Activated CD4-positive, alpha-beta T cell treated with anti-CD3 and anti-CD28 coated beads for 36 hours (primary cell): ENCODE results near the gene TNS1. TPM values are rescaled to one million over a fixed set of nuclear protein-coding genes. Genes with fewer than 3 reads are reported as not detected.
"Not testable (repeated sequence)": the region's sequence is repeated elsewhere in the genome, so short reads cannot be mapped to it uniquely, and the experiment has no call there.

Experiments used
- ATAC-seq: fragments of 200-7000 bp; cut with Tn5 transposase; one replicate; pipeline ENCODE4 v1.10.0; 2021; ENCODE audit warnings: mild to moderate bottlenecking, moderate library complexity
- CTCF ChIA-PET: fragments of 350-600 bp; sonication (Branson Sonifier 250); formaldehyde crosslinking; loops from one replicate; lab custom pipeline; 2021; ENCODE audit warnings: antibody characterized with exemption; lab: Charles Lee
- POLR2A ChIA-PET: fragments of 350-600 bp; sonication (Branson Sonifier 250); formaldehyde crosslinking; loops from one replicate; lab custom pipeline; 2021; ENCODE audit warnings: antibody characterized with exemption, inconsistent platforms; lab: Charles Lee
- DNase-seq: peaks from one replicate; pipeline ENCODE4 v3.0.0-alpha.2; 2020
- H3K27ac Mint-ChIP-seq: one replicate; pipeline ENCODE4 v1.8.0; 2021; ENCODE audit warnings: mixed read lengths
- H3K27me3 Mint-ChIP-seq: one replicate; pipeline ENCODE4 v1.8.0; 2021; ENCODE audit warnings: mixed read lengths
- H3K36me3 Mint-ChIP-seq: one replicate; pipeline ENCODE4 v1.8.0; 2021; ENCODE audit warnings: low read depth, mixed read lengths
- H3K4me1 Mint-ChIP-seq: one replicate; pipeline ENCODE4 v1.8.0; 2021; ENCODE audit warnings: mixed read lengths
- H3K4me3 Mint-ChIP-seq: one replicate; pipeline ENCODE4 v1.8.0; 2021; ENCODE audit warnings: mild to moderate bottlenecking, moderate library complexity, mixed read lengths
- H3K9me3 Mint-ChIP-seq: one replicate; pipeline ENCODE4 v1.8.0; 2021; ENCODE audit warnings: low read depth, mixed read lengths
- intact Hi-C, 2 experiments: fragments of 100-400 bp; cut with DNase I in 1 of 2; cut with micrococcal nuclease in 1 of 2; formaldehyde crosslinking; loops; one replicate each; pipeline versions ENCODE4 v1.14.2 to v1.15.1; 2022 to 2024; cut with DNase I, micrococcal nuclease
- total RNA-seq, 2 experiments: library from RNA; stranded (reverse); gene quantifications; one replicate each; pipeline ENCODE4 v1.2.3, GENCODE V29; 2021

TNS1 gene
- under 1 TPM; 0.64 to 0.88 TPM for total RNA-seq

DNA sequence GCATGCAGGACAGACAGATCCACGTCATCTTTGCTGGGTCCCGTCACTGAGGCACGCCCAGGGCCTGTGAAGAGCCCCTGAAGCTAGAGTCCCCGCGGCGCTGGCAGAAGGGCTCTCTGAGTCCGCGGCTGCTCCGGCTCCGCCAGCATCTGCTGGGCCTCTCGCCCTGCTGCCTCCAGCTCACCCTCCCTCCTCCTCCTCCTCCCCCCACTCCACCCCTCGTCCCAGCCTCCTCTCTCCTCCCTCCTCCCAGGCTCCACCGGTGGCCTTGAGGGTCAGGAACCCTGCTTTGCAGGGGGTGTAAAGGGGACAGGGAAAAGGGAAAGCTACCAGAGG lies at the start of gene TNS1:
TSS of gene TNS1 (minus strand) at position 151 of the 336 bp plus-strand sequence. CDS start at position 28, 123 bp downstream.
- CTCF ChIA-PET, result no interaction called here

DNA sequence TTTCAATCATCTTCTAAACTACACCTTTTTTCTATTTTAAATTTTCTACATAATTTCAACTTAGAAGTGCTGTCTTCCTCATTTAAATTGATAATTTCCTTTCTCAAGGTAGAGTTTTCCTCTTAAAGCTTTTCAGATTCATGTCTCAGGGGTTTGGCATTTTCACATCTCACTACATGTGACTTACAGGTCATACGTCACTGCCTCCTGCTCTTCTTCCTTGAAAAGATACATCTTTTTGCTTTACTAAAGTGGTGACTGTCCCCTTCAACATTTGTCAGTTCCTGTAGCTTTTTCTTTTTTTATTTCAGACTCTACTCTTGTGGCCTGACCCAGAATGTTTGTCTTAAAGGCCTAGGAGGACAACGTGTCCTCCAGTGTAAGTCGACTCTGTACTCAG lies 49.1 kb upstream of the TNS1 start:
- ChIA-PET CTCF (no interaction called here), POLR2A (no interaction called here)
- Mint-ChIP-seq H3K36me3 (peaks cover 2% of the 10 kb centered on the region), H3K4me3 (no peak overlapping the region), H3K4me1 (no peaks in the 10 kb centered on the region), H3K9me3 (peaks cover 2% of the 10 kb centered on the region), H3K27me3 (peaks cover 4% of the 10 kb centered on the region), H3K27ac (no peak overlapping the region)
- intact Hi-C loops, result no loop called here
- DNase-seq (no peak), ATAC-seq (no peak)

More for the DNA sequence above, at the start of gene TNS1:
- no peak for ATAC-seq
- intact Hi-C loops, result no loop called here
- DNase-seq, result no peak
- Mint-ChIP-seq H3K27ac (no peak within 1 kb of the TSS), H3K9me3 (no peaks in the 10 kb centered on the region), H3K27me3 (peaks cover 2% of the 10 kb centered on the region), H3K4me3 (no peak within 1 kb of the TSS), H3K36me3 (no peaks in the 10 kb centered on the region), H3K4me1 (peaks cover 2% of the 10 kb centered on the region)
- POLR2A ChIA-PET, result no interaction called here

DNA sequence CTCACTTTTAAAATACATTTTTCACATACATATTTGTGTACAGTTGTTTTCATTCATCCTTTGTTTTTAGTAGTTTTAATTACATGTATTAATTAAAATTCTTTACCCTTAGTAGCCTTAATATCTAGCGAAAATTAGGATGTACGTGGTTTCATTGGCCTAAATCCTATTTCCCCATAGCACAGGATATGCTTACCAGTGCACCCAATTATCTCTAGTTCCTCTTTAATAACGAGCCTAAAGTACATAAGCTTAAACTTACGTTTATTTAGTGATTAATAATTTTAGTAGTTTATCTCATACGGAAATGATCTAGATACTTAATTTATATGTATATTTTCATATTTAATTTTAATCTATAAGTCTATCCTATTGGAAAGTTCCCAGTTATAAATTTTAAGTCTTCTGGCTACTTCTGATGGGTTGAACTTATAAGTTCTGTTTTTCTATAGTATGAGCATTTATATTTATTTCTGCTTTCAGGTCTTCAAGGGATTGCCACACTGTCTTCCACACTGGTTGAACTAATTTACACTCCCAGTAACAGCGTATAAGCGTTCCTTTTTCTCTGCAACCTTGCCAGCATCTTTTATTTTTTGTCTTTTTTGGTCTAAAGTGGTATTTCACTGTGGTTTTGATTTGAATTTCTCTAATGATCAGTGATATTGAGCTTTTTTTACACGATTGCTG lies 44.9 kb upstream of the TNS1 start:
- ChIA-PET POLR2A (no interaction called here), CTCF (interaction anchor here (1.5 kb wide), 2 partner anchors 21 to 259 kb away, joined by 3 to 5 read pairs; partner anchors contain the start of gene RUFY4)
- ATAC-seq (no peak), DNase-seq (no peak)
- H3K36me3 Mint-ChIP-seq, result peaks cover 2% of the 10 kb centered on the region
- peaks cover 2% of the 10 kb centered on the region for H3K9me3 Mint-ChIP-seq
- intact Hi-C loops, result no loop called here
- no peaks in the 10 kb centered on the region for H3K4me1 Mint-ChIP-seq
- H3K27me3 Mint-ChIP-seq, result peaks cover 6% of the 10 kb centered on the region
- no peak overlapping the region for H3K4me3 Mint-ChIP-seq
- no peak overlapping the region for H3K27ac Mint-ChIP-seq

DNA sequence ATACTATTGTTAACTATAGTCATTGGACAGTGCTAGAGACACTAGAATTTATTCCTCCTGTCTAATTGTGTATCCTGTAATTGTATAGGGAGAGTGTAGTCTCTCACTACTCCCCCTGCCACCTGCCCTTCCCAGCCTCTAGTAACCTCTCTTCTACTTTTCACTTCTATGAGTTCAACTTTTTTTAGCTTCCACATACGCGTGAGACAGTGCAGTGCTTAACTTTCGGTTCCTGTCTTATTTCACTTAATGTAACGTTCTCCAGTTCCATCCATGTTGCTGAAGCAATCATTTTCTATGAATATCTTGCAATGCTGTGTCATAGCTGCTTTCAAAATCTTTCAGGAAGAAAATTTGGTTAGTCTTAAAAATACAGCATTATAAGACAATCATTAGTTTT lies 43.4 kb upstream of the TNS1 start:
- ChIA-PET CTCF (interaction anchor here (0.7 to 3.3 kb wide), 4 partner anchors 22 to 260 kb away, joined by 3 to 10 read pairs (median 4); partner anchors contain the start of gene RUFY4), POLR2A (no interaction called here)
- Mint-ChIP-seq H3K4me1 (peaks cover 4% of the 10 kb centered on the region), H3K27ac (no peak overlapping the region), H3K27me3 (peaks cover 6% of the 10 kb centered on the region), H3K4me3 (no peak overlapping the region), H3K36me3 (peaks cover 4% of the 10 kb centered on the region), H3K9me3 (peaks cover 4% of the 10 kb centered on the region)
- DNase-seq (no peak), ATAC-seq (no peak)
- intact Hi-C loops, result no loop called here

DNA sequence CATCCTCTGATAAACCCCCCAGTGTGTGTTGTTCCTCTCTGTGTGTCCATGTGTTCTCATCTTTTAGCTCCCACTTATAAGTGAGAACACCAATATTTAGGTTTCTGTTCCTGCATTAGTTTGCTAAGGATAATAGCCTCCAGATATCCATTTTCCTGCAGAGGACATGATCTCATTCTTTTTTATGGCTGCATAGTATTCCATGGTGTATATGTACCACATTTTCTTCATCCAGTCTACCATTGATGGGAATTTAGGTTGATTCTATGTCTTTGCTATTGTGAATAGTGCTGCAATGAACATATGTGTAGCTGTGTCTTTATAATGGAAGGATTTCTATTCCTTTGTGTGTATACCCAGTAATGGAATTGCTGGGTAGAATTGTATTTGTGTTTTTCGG lies 41.8 kb upstream of the TNS1 start:
- H3K4me1 Mint-ChIP-seq, POLR2A ChIA-PET, H3K27ac Mint-ChIP-seq, H3K9me3 Mint-ChIP-seq, H3K36me3 Mint-ChIP-seq, ATAC-seq, H3K4me3 Mint-ChIP-seq, intact Hi-C loops, DNase-seq: not testable (repeated sequence)
- CTCF ChIA-PET, result interaction anchor here (1.1 to 3.3 kb wide), 2 partner anchors 20 to 259 kb away, joined by 3 to 10 read pairs; no protein-coding TSS in a partner anchor
- peaks cover 11% of the 10 kb centered on the region for H3K27me3 Mint-ChIP-seq

DNA sequence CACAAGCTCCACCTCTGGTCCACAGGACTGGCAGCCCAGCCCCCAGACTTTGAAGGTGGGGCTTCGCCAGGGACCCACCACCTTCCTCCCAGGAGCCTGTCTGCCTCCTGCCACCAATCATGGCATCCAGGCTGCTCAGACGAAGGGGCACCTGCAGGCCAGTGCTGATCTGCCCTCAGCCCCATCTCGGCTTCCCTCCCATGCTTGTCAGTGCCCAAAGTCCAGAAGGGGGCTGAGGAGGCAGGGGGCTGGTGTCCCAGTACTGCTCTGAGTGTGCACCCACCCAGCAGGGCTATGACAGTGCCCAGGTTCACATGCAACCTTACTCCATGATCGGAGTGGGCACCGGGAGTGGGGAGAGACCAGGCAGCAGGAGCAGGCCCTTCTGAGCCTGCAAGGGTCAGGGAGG lies 40.9 kb upstream of the TNS1 start:
- no peak for ATAC-seq
- no peak for DNase-seq
- H3K4me1 Mint-ChIP-seq, result peaks cover 8% of the 10 kb centered on the region
- intact Hi-C loops, result no loop called here
- CTCF ChIA-PET, result interaction anchor here (0.6 to 3.3 kb wide), 7 partner anchors 9 to 258 kb away, joined by 3 to 10 read pairs (median 3); partner anchors contain the start of gene RUFY4
- H3K36me3 Mint-ChIP-seq, result peaks cover 2% of the 10 kb centered on the region
- H3K27ac Mint-ChIP-seq, result no peak overlapping the region
- H3K9me3 Mint-ChIP-seq, result peaks cover 2% of the 10 kb centered on the region
- H3K4me3 Mint-ChIP-seq, result no peak overlapping the region
- H3K27me3 Mint-ChIP-seq, result peaks cover 15% of the 10 kb centered on the region
- POLR2A ChIA-PET, result no interaction called here

DNA sequence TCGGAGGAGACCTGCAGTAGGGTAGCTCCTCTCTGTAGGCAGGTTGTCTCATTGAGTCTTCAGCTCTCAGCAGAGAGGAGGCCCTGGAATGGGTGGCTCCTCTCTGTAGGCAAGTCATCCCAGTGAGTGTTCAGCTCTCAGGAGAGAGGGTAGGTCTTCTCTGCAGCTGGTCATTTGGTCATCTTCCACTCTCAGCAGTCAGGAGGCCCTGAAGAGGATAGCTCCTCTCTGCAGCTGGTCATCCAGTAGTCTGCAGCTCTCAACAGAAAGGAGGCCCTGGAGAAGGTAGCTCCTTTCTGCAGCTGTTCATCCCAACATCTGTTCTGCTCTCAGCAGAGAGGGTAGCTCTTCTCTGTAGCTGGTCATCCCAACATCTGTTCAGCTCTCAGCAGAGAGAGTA lies 40.3 kb upstream of the TNS1 start:
- Mint-ChIP-seq H3K36me3 (peaks cover 2% of the 10 kb centered on the region), H3K27ac (no peak overlapping the region), H3K27me3 (peaks cover 14% of the 10 kb centered on the region), H3K4me1 (peaks cover 8% of the 10 kb centered on the region), H3K9me3 (peaks cover 2% of the 10 kb centered on the region), H3K4me3 (no peak overlapping the region)
- DNase-seq (no peak), ATAC-seq (no peak)
- POLR2A ChIA-PET, result no interaction called here
- CTCF ChIA-PET, result interaction anchor here (0.6 to 3.3 kb wide), 5 partner anchors 15 to 257 kb away, joined by 3 to 10 read pairs (median 3); partner anchors contain the start of gene RUFY4
- intact Hi-C loops, result no loop called here

DNA sequence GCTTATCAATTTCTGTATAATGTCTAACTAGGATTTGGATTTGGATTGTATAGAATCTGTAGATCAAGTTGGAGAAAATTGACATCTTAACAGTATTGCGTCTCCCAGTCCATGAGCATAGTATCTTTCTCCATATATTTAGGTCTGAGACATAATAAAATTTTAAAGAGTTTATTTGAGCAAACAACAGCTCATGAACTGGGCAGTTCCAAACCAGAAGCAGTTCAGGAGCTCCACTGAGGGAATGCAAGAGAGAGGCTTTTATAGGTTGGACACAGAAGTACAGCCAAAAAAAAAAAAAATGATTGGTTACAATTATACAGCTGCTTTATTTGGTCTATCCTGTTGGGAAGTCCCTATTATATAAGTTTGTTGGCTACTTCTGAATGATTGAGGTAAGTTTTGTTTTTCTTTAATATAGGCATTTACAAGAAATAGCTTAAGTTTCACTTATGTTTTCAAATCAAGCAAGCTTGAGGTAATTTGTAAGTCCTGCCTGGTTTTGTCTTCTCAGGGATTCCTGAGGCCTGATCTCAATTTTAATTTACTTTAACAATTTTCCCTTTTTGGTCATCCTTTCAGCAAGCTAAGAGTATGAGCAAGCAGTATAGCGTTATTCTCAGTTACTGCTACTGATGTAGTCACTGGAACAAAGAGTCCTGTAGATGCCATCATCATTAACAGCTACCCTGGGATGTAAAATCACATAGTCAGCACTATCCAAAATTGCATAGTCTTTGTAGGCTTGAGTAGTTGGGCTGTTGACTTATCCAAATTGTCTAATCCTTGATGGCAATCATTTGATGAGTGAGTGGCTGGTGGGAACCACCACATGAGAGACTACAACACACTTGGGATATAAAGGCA lies 38.7 kb upstream of the TNS1 start:
- no peak for DNase-seq
- ChIA-PET POLR2A (no interaction called here), CTCF (interaction anchor here (0.7 to 1.9 kb wide), 9 partner anchors 9 to 255 kb away, joined by 3 to 6 read pairs (median 3); partner anchors contain the start of gene RUFY4)
- peaks cover 8% of the 10 kb centered on the region for H3K4me1 Mint-ChIP-seq
- H3K27ac Mint-ChIP-seq, result peak overlapping the region; percentile 62
- intact Hi-C loops, result no loop called here
- peaks cover 2% of the 10 kb centered on the region for H3K36me3 Mint-ChIP-seq
- peak; percentile 84 for ATAC-seq
- peaks cover 2% of the 10 kb centered on the region for H3K9me3 Mint-ChIP-seq
- peaks cover 15% of the 10 kb centered on the region for H3K27me3 Mint-ChIP-seq
- H3K4me3 Mint-ChIP-seq, result no peak overlapping the region

DNA sequence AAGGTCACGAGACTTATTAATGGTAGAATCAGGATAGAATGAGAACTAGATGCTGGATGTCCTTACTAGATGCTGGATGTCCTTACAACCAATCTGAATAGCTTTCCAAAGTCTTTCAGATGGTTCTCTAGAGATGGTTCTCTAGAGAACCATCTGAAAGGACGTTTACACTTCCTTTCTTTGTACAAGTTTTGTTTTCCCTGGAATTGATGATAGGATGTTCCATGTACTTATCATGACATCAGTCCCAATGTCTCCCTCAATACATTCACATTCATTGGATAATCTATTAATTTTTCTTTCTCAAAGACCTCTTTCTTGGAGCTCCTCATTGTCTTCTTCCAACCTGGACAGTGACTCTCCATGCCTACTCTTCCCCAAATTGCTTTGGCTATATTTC lies 38.1 kb upstream of the TNS1 start:
- Mint-ChIP-seq H3K4me3 (no peak overlapping the region), H3K36me3 (peaks cover 2% of the 10 kb centered on the region), H3K27me3 (peaks cover 13% of the 10 kb centered on the region), H3K4me1 (peaks cover 8% of the 10 kb centered on the region), H3K9me3 (peaks cover 2% of the 10 kb centered on the region), H3K27ac (peak overlapping the region; percentile 30)
- ChIA-PET POLR2A (no interaction called here), CTCF (interaction anchor here (0.7 to 1.9 kb wide), 6 partner anchors 8 to 255 kb away, joined by 3 to 6 read pairs (median 3); no protein-coding TSS in a partner anchor)
- no peak for ATAC-seq
- no peak for DNase-seq
- intact Hi-C loops, result no loop called here

DNA sequence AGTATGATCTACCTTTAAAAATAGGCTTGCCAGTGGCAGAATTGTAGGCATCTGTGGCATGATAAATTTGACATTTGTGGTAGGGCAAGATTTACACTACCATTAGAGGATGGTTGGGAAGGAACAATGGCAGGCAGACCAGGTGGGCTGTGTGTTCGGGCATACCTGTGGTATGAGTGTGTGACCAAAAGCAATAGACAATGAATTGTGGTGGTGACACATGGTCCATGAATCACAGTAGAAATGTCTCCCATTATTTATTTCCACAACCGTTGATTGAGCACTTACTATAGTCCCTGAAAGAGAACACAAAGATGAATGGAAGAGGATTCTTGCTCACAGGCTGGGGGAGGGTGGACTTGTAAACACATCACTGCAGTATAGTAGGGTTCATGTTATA lies 36.4 kb upstream of the TNS1 start:
- ATAC-seq, result no peak
- intact Hi-C loops, result no loop called here
- H3K4me1 Mint-ChIP-seq, result peaks cover 14% of the 10 kb centered on the region

DNA sequence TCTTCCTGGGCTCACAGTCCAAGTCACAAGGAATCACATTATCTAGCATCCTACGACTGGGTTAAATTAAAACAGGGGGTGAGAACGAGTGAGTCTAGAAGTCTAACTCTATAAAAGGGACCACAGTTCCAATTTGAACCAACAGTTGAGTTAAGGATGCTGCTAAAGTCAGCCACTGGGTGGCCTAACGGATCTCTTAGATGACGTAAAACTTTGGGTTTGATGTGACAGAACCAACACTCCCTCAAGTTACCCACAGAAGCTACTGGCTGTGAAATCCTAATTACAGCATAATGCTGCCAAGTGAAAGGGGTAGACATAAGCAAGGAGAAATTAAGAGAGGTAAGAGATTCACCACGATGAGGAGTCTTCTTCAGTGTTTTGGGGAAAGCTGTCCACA lies 33.6 kb upstream of the TNS1 start:
- no peaks in the 10 kb centered on the region for H3K36me3 Mint-ChIP-seq
- H3K27ac Mint-ChIP-seq, result no peak overlapping the region
- ATAC-seq (no peak), DNase-seq (no peak)
- H3K4me1 Mint-ChIP-seq, result peaks cover 11% of the 10 kb centered on the region
- CTCF ChIA-PET, result interaction anchor here (1.5 kb wide), 1 partner anchor 251 kb away, joined by 7 read pairs; no protein-coding TSS in a partner anchor
- peaks cover 13% of the 10 kb centered on the region for H3K27me3 Mint-ChIP-seq
- H3K9me3 Mint-ChIP-seq, result no peaks in the 10 kb centered on the region
- intact Hi-C loops, result no loop called here
- POLR2A ChIA-PET, result no interaction called here
- no peak overlapping the region for H3K4me3 Mint-ChIP-seq

More for the DNA sequence above, 36.4 kb upstream of the TNS1 start:
- Mint-ChIP-seq H3K9me3 (peaks cover 2% of the 10 kb centered on the region), H3K27me3 (peaks cover 13% of the 10 kb centered on the region), H3K4me3 (no peak overlapping the region), H3K36me3 (peaks cover 2% of the 10 kb centered on the region), H3K27ac (no peak overlapping the region)
- POLR2A ChIA-PET, result no interaction called here
- CTCF ChIA-PET, result interaction anchor here (0.7 kb wide), 1 partner anchor 470 kb away, joined by 3 read pairs; no protein-coding TSS in a partner anchor
- DNase-seq, result no peak
